Stimulated activated CD8-positive, alpha-beta memory T cell treated with anti-CD3 and anti-CD28 coated beads, Interleukin-12 subunit alpha, Interleukin-12 subunit beta, amount 100 ng/mL, for 4 hours (primary cell): ENCODE results near the gene STK17A.

Experiments
- DNase-seq: peaks from one replicate; pipeline ENCODE4 v3.0.0-alpha.2; 2020; ENCODE audit warnings: low read depth

Gene STK17A

DNA sequence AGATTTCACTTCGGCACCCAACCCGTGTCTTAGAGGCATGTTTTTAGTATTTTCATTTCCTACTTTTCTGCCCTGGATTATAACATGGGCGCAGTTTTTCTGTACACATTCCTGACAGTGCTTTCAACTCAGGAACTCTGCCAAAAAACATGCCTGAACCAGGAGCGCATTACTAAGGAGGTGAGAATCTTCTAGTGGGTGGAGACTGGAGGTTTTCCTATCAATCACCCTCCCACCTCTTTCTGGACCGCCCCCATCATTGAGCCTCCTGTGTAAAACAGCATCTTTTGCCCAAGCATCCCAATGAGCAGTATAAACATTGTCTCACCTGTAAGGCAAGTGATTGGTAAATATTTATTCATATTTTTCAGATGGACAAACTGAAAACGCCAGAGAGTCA, 53.2 kb downstream of the STK17A start:
- no peak for DNase-seq

DNA sequence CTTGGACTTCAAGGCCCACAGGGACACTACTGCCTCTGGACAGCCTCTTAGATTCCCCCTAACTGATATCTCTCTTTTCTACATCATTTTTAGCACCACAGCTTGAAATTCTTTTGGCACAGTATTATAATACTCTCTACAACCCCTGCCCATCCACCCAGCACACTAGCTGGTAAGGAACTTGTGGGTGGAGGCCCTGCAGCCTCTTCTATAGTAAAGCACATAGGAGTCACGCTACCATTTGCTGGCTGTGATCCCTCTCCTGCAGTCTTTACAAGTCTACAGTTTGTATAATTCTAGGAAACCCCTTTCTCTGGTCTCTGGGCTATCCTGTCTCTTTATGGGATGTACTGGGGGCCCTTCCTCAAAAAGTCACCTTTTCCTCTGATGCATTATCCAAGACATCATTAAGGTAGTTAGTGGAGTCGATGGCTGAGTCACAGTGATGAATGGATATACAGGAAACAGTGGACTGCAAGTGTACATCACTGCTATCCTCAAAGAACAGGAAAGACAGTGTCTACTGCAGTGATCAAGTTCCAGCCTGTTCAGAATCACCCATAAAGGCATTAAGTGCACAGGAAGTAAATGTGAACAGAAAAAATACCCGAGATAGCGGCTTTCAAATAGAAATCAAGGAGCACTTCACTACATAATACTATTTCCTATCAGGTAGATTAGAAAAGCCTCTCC, 54.4 kb downstream of the STK17A start:
- DNase-seq: no peak

DNA sequence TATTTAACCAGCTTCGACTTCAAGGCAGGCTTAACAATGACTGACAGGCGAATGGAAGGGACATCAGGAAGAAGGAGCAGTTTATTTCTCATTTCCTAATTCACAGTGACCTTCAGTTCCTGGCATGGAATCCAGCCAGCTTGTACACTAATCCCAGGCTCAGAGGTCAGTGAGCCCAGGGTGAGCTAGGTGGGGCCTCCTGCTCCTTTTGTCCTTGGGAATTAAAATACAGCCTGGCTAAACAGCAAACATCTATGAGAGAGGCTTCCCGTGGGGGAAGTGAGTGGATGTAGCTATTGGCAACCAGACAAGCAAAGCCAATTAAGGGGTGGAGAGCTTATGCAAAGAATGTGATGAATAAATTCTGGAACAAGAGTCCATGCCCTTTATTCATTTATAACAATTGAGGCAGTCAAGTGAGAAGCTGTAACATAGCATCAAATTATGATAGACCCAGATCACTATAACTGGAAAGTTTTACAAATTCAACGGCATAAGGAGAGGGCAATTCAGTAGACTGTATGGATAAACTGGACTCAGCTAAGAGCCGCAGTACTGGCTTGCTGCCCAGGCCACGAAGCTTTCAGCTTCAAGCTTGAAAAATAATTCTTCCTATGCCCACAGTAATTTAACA, 57.1 kb downstream of the STK17A start:
- no peak for DNase-seq

DNA sequence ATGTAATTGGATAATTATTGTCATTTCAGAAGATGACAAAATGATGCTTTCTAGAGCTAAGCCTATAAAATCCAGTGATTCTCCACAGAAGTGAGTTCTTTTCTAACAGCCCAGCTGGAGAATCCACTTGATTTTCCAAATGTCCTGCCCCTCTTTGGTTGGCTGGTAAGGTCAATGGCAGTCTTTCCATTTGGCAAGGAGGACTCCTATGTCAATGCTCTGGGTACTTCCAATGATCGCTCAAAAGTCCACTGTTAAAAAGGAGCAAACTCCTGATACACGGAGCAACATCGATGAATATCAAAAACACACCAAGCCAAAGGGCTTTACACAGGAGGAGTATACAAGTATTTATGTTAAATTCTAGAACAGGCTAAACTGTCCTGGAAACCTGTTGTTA, 57.8 kb downstream of the STK17A start:
- DNase-seq: no peak

DNA sequence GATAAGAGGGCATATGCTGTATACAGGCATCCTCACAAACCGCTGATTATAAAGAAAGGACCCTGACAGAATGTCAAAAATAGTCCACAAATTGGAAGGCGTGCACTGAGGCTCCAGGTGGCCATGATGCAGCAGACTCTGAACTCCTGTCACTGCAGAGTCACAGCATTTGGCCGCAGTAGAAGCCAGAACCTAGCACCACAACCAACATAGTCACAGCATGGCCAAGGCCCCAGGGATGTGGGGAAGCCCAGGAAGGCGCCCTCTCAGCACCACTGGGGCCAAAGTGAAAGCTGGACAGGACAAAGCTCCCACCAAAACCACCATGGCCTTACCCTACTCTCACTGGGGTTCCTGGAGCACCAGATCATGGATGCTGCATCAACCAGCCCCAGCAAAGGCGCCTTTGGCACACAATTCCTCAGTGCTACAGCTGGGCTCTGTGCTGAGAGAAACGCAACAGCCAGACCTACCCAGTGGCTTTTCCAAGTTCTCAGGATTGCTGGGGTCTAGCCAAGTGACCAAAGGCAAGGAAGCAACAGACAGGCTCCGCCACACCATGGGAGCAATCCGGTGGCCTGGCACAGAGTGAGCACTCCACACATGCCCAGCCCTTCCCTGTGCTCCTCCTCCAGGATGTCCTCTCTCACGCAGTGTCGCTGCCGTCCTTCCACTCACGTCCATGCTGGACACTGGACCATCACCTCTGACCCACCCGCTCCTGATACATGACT, 60.2 kb downstream of the STK17A start:
- no peak for DNase-seq

DNA sequence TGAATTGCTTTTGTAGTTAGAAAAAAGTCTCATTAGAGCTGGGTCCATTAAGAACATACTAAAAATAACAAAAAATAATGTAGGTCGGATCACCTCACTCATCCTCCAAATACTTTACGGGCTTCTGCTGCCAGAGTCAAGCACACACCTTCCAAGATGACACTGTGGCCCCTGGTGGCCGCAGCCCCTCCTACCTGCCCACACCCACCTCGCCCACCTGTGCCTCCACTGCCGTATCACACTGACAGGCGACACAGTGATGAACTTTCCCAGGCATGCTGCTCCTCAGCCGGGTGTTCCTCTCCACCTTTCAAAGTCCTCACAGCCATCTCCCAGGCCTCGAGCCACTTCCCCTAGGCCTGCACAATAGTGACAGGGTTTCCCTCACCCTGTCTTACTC, 60.9 kb downstream of the STK17A start:
- DNase-seq: no peak

DNA sequence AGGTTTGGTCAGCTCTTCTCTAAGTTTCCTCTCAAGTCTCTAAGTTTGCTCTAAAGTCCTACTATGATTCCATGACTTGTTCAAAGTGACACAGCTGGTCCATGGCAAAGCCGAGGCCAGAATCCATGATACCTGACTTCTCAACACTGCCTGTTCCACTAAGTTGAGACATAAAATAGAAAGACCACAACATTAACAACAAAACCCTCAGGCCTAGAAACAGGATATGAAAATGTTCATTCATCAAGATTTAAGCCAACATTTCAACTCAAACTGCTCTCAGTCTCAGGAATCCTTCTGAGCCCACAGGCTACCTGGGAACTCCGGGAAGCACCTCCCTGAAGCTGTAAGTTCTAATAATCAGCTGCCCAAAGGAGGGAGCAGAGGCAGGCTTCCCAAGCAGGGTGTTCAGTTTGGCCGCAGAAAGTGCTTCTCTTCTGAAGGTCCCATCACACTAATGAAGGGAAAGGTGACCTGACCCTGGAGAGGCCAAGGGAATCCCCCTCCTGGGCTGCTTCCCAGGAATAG, 62.9 kb downstream of the STK17A start:
- DNase-seq: no peak

DNA sequence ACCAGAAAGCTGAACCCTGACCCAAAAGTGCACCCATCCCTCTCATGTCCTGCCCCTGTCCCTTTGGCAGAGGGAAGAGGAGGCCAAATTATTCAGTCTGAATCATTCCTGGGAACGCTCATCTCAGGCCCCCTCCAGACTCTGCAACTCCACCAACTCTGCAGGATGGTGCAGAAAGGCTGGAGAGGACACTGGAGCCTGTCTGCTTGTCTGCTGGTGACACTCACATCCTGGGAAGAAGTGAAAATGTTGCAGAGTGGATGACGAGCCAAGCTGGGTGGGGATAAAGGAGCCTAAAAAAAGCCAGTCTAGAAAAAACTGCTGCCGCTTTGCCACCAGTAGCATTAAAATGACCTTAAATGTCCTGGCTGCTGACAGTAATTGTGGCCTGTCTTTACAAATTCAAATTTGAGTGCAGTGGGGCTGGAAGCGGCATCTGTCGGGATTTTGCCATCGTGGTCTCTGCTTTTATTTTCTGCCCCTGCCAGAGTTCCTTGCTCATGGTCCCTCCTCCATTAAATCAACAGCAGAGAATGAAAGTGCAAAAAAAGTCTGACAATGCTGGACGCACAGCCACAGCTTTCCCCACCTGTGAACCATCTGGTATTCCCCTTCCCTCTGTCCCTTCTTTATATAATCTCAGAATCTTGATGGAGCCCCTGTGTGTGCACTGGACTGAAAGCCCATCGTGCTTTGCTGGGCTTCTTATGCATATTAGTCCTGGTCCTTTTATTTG, 63.9 kb downstream of the STK17A start:
- no peak for DNase-seq

DNA sequence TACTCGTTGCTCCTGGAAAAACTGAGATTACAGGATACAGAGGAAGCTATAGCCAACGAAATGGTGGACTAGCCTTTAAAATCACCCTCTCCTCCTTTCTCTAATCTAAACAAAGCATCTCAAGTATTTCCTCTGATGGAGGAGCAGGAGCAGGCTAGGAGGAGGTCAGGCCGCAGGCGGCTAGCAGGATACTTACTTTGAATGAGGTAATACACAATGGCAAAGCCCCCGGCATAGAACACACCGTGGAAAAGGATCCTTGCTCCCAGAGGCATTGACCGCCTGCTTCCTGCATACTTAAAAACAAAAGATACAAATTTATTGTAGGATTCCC, 64.4 kb downstream of the STK17A start:
- no peak for DNase-seq

DNA sequence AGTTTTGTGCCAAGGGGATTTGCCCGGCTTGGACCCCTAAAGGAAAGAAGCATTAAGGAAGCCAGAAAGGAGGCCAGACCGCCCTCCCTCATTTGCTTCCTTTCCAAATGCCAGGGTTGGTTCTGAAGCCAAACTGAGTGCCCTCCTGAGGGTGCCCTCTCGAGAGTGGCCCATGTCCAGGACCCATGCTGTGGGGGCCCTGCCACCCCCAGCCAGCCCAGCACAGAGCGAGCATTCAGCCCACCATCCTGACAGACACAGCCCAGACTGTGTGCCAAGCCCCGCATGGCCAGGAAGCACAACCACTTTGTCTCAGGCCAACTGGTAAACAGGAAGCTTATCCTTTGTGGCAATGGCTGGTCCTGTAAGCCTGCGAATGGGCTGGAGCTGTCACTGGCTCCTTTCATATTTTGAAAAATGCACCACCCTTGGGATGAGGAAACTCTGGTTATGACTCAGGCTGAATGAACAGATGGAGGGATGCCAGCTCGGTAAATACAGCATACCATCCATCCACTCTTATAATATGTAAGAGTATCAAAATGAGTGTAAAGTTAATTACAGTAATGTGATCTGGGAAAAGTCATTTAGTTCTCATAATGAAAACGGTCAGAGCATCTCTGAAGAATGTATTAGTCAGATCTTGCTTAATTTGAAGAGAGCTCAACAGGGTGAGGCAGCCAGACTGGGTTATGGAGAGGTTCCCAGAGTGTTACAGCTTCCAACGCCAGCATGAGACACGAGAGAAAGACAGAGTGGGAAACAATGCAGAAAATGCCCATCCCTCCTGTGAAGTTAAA, 65.0 kb downstream of the STK17A start:
- DNase-seq: no peak

DNA sequence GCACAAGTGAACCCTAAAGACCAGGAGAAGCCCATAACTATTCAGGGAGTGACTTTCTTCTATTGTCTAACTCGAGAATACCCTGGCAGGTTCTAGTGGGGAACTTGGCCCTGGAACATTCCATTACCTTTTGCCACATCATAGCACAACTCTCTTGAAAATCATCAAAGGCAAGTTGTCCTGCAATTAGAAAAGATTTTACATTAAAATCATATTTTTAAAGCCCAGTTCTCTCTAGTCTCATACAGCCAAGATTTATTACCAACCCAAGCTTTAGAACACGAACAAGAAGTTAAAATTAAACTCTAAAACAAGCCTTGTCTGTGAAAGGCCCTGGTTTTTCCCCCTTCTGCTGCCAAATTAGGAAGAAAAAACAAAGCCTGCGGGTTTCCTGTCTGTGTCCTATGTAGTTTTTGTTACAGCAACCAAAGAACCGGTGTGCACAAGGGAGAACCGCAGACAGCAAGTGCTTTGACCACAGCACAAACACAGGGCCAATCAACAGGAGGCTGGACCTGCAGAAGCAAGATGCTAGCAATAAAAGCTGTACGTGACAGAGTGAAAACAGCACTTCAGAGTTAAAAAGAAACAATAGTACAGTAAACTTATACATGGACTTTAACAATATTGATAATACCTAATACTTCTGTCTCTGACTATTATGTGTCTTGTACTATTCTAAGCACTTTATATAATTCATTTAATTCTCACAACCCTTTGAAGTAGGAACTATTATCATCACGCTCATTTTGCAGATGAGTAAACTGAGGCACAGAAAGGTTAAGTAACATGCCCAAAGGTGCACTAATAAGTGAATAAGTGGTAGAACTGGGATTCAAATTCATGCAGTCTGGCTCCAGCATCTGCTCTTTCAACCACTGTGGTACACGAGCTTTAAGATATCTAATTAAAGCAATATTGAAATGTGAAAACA, 65.8 kb downstream of the STK17A start:
- DNase-seq: peak; percentile 37

DNA sequence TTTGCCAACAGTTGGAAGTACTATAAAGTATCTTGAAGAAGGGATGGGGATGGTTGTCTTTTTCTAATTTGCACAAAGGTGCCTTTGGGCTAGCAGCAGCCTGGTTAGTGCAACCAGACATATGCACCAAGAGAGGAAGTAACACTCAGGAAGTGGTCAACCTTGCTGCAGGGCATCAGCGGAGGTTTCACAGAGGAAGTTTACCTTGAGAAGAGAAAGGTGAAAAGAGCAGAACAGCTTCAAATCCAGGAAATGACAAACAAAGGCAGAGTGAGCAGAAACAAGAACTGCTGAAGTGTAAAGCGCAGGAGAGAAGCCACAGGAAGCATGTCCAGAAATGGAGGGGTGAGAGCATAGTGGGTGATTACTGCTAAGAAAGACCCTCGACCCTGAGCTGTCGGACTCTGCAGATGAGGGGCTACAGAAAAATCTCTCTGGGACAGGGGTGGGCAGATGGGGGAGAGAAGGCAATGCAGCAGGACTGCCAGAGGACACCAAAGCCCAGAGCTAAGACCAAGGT, 66.9 kb downstream of the STK17A start:
- DNase-seq: peak; percentile 29

DNA sequence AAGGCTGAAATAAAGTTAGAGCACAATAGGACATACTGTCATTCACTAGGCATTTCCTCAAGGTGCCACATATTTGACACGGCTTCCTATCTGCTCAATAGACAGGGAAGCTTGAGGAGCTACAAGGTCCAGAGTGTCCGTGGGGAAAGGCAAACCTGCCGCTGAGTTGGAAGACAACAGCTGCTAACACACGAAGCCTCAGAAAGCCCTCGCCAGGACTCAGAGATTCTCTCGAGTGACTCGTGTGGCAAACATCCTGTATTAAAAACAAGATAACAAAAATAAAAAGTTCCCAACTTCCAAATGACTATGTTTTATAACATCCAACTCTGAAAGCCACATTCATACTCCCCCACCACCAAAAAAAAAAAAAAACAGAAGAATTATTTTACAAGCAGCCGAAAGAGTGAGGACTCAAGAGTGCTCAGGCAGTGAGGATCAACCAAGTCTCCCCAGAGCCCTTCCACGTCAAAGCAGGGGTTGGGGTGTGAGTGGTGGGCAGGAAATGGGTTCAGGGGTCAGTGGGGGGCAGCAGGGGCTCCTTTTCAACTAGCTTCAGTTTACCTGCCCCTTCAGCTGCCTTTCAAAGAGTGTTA, 67.6 kb downstream of the STK17A start:
- DNase-seq: no peak

DNA sequence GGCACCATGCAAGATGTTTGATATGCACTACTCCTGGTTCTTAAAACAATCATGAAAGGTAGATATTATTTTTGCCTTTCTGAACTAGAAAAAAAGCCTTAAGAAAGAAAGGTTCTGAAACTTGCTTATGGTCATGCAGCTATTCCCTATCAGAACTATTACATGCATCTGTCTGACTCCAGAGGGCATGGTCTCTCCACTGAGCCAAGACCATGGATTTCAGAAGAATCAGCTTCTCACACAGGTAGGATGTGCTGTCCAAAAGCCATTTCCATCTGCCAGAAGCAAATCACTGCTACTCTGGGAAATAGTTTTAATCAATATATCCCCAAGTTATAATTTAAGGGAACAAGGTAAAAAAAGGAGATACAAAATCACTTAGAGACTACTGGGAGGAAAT, 69.5 kb downstream of the STK17A start:
- no peak for DNase-seq

DNA sequence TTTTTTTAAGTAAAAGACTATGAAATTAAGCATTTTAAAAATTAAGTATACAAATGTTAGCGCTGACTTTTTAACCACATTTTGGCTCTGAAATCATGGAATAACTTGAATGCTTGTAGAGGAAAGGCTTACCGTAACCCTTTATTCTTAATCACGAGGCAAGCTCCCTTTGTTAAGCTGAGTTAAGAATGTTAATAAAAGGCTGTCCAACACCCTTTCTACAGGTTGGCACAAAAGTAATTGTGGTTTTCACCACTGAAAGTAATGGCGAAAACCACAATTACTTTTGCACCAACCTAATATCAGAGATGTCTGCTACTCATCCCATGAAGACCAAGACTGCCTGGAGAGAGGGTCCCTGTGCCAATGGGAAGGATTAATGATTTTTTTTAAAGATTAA, 70.6 kb downstream of the STK17A start:
- no peak for DNase-seq

DNA sequence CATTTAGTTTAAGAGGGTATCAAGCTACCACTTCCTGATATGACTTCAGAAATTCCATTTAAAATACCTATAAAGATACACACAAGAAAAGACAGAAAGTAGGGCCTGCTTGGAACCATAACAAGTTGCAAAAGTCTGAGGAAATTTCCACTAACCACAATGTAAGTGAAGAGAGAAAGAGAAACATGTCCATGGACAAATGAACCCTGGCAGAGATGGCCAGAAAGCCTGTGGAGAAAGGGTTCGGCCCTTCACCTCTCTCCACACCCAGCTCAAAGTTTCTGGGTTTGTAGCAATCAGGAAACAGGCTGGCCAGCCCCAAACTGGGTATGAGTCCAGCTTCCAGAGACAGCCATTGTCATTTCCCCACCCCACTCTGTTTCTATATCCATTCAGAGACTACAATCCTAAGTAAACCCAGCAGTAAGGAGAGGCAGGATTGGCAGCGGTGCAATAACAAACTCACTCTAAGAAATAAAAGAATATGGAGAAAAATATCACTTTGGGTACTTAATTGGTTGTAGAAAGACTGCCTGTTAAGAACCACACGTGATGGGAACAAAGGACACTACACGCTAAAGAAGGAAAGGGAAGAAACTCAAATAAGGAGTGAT, 71.1 kb downstream of the STK17A start:
- no peak for DNase-seq

DNA sequence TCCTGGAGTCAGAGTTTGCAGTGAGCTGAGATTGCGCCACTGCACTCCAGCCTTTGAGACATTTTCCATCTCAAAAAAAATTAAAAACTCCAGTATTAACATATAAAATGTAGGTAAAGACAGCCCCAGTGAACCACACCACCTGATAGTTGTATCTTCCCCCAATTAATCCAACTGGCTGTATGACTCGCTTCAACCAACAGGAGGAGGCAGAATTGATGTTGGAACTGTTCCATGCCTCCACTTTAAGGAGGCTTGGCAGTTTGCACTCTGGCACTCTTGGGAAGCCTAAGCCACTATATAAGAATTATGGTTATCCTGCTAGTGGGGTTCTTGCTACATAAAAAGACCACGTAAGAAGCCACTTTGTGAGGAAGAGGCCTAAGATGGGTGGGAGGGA, 72.7 kb downstream of the STK17A start:
- no peak for DNase-seq

DNA sequence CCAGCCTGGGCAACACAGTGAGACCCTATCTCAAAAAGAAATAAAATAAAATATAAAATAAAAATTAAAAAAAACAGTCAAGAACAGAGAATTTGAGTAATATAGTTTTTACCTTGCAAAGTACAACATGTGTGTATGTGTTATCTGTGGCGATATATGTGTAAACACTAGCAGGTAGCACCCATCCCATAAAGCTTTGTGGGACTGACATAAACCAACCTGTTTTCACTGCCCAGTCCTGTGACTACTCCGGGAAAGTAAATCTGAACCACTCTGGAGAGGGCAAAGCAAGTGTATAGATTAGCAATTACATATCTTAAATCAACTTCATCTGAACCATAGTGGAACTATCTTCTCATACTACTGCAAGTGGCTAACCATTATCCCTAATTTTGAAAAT, 74.1 kb downstream of the STK17A start:
- DNase-seq: no peak

DNA sequence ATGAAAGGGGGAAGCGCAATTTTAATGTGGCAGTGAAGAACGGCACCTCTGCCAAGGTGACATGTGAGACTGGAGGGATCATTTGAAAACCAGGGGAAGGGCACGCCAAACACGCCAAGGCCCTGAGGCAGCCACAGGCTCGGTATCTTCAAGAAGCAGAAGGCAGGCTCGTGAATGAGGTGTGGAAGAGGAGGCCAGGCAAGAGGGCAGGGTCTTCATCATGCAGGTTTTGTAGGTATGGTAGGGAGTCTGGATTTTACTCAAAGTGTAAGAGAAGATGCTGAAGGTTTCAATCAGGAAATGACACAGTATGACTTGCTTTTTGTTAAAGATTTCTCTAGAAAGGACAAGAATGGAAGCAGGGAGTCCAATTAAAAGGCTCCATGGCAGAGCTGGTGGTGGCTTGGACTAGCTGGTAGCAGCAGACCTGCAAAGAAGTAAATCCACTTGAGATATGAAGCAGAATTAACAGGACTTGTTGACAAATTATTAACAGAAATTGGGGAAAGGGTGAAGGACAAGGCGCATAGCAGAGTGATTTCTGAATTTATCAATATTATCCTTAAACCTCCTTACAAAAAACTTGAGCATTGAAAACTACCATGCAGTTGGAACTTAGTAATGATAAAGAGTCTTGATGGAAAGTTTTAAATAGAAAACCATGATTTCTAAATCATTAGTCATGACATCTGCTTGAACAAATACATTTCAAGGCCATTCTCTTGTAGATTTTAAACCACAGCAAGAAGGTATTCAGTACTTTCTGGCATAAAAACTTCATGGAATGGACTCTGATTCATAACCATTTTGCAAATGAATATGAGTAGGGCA, 76.0 kb downstream of the STK17A start:
- DNase-seq: no peak
